NOMO-1 treated with dmso at 0.1 percent for 144 hours (cell line): Measurements from ENCODE around the gene TSPEAR.
"Not testable (repeated sequence)": the region's sequence is repeated elsewhere in the genome, so short reads cannot be mapped to it uniquely, and the experiment has no call there.

Source experiments
- DNase-seq: peaks from one replicate; lab custom pipeline; 2025; ENCODE audit not compliant: unreplicated experiment; lab: John Stamatoyannopoulos, UW

The TSPEAR gene

DNA sequence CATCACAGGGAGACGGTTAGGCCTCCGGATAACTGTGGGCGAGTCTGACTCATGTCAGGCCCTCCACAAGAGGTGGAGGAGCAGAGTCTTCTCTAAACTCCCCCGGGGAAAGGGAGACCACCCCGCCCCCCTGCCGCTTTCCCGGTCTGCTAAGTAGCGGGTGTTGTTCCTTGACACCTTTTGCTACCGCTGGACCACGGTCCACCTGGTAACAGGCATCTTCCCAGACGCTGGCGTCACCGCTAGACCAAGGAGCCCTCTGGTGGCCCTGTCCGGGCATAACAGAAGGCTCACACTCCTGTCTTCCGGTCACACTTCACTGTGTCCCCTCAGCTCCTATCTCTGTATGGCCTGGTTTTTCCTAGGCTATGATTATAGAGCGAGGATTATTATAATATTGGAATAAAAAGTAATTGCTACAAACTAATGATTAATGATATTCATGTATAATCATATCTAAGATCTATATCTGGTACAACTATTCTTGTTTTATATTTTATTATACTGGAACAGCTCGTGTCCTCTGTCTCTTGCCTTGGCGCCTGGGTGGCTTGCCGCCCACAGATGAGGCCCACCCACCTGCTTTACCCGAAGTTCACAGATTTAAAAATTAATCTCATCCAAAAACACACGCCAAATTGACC is 231.7 kb downstream of the TSPEAR start:
- not testable (repeated sequence) for DNase-seq

DNA sequence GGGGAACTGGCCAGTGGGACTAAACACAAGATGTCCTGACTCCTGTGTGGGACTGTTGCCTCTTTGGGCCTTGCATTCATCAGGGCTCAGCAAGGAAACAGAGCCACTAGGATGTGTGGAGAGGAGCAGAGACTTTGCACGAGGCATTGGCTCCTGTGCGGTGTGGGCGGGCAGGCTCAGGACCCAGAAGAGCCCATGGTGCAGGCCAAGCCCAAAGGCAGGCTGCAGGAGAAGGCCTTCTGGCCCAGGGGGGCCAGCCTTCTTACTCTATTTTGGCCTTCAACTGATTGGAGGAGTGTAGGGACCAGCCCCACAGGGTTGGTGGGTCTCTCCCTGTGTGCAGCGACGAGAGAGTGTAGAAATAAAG is 232.6 kb downstream of the TSPEAR start:
- DNase-seq, result no peak

DNA sequence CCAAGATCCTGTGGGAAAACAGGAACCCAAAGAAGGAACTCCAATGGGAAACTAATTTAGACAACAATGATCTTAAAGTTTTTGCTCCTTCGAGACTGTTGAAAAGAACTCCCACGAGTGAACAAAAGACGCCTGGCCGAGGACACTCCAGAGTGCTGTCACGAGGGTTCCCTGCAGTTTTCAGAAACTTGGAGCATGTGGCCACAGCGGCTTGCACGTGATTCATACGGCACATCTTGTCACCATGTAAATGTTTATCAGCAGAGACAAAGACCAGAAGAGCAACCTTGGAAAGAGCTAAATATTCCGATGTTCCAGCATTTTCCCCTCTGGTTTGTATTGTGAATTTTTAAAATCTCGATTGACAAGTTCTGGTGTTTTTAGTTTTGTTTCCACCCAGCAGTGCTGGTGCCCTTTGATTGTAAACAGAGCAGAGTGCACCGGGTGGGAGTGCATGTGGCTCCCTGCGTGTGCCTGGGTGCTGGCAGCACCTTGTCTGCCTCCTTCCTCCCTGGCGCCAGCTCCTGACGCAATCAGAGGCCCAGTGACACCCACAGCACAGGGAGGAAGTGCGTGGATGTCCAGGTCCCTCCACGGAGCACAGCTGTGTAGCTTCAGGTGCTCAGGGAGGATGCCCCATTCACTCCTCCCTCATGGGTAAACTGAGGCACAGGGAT is 233.1 kb downstream of the TSPEAR start:
- DNase-seq, result no peak

DNA sequence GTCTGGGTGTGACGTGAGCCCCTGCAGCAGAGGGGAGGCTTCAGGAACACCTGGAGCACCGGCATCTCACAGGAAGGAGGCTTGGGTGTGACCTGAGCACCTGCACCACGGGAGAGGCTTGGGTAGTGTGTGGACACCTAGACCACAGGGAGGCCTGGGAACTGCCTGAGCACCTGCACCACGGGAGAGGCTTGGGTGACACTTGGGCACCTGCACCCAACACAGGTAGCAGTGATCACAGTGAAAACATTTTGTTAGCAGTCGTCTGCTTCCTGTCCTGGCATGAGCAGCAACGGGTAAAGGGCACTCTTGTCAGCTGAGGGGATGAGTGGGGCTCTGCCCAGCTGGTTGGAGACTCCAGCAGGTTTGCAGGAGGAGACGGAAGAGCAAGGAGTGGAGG is 233.7 kb downstream of the TSPEAR start:
- DNase-seq, result no peak

DNA sequence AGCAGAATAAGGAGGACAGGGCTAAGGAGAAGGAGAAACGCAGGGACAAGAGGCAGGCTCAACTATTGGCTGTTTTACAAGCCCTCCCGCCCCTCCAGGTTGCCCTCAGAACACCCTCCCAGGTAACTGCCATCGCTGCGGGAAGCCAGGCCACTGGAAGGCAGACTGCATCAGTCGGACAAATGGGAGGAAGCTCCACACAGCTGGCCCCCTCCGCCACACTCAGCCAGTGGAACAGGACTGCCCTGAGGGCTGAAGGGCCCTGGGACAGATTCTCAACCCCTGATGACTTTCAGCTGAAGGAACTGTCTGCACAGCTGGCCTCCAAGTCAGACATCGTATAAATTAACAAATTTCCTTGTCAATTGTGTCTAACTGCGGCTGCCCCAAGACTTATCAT is 234.2 kb downstream of the TSPEAR start:
- no peak for DNase-seq

DNA sequence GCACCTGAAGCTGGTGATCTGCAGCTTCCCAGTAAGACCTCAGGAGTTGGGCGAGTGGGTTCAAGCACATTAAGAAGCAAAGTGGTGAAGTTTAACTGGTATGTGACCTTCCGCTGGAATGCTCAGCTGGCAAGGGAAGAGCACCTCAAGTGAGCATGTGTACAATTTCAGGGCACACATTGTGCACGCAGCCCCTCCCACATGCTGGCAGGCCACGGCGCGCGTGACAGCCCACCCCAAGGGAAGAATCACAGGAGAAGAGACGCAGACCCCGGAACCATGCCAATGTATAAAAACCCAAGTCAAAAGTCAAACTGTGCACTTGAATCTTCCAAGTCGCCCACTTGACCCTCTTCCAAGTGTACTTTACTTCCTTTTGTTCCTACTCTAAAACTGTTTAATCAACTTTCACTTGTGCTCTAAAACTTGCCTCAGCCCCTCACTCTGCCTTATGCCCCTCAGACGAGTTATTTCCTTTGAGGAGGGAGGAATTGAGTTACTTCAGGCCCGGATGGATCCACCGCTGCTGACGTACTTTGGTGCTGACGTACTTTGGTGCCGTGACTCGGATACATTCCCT is 236.0 kb downstream of the TSPEAR start:
- DNase-seq, result no peak

DNA sequence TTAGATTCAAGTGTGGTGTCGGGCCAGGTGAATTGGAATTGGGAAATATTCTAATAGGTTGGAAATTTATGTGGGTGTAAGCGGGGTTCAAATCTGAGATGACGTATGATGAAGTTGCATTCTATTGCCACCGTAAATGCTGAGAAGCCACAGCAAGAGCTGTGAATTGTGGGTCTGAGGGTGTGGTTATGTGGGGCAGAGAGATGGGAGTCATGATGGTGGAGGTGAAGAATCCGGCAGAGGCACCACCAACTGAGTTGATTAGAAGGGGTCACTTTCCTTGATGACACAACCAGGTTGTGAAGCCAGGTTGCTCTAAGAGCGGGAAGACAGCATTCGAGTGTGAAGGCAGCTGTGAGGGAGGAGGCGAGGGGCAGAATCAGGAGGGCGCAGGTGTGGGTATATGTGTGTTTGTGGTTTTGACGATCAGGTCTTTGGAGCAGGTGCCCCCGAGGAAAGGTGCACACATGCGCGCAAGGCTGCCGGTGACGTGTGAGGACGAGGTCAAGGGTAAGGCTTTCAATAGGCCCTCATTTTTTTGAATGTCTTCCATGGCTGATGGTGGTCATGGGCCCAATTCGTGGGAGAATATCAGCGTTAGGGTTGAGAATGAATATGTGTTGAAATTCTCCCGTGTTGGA is 237.3 kb downstream of the TSPEAR start:
- no peak for DNase-seq

DNA sequence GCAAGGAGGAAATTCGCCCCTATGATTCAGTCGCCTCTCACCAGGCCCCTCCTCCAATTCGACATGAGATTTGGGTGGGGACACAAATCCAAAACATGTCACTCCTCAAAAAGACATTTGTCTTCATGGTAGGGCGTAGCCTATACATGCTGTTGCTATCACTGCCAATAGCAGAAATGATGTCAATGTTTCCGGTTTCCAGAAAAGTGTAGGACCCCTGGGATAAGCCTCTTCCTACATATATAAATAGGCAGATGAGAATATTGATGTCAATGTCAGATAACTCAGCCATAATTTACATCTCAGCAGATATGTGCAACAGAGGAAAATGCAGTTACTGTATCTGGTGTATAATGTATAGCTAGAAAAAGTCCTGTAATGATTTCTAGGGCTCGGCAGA is 239.4 kb downstream of the TSPEAR start:
- no peak for DNase-seq

DNA sequence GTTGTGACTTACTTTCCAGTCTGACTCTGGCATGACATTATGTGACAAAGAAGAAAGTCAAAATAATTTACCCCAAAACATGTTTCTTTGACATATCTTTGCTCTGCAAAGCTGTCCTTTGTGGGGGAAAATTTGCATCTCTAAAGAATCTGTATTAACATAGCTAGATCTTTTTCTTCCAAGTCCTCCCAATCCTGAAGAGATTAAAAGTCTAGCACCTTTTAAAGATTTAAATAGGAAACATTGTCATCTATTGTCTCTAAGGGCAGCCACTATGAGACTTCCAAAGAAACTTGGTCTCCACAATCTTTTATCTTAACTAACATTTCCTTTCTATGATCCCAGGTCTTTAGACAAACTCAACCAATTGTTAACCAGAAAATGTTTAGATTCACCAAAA is 240.0 kb downstream of the TSPEAR start:
- DNase-seq, result no peak

DNA sequence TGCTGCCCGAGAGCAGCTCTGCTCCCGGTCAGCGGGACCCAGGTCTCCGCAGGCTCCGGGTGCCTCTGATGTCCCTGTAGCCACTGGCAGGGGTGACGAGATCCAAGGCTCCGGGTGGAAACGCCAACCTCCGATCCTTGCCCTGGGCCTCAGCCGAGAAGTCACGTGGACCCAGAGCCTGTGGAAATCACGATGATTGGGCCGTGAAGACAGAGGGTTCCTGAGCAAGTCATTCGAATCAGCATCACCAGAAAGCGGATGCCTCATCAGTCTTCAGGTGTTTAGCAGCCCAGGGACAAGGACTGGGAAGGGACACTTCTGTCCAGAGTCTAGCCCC is 243.5 kb downstream of the TSPEAR start:
- no peak for DNase-seq

DNA sequence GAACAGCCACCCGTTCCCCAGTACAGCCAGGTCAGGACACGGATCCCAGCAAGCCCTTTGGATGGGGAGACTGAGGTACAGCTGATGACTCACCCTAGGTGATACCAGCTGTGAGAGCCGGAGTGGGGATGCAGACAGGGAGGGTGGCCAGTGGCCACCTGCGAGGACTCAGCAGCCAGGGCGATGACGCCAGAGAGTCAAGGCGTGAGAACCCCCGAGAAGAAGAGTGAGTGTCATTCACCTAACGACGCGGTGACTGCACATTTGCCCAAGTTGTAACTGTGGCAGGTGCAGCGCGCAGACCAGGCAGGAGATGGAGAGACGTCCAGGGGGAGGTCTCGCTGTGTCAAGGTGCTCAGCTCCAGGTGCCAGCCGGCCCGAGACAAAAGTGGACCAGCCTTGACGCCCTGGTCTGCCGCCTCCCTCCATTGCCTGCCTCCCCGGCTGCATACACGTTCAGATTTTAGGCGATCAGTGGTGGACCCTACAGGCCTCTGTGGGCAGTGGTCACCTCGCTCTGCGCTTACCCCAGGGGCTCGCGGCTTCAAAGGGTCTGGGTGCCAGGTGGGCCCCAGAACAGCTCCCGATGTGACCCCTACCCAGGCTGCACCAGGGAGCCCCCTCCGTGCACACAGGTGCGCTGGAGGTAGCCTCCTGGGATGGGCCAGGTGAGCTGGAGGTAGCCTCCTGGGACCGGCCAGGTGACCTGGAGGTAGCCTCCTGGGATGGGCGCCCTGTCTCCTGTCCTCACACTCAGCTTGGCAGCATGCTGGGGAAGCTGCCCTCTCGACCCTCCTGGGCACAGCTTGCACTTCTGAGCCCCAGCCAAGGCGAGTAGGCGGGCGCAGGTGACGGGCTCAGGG is 244.1 kb downstream of the TSPEAR start:
- no peak for DNase-seq

DNA sequence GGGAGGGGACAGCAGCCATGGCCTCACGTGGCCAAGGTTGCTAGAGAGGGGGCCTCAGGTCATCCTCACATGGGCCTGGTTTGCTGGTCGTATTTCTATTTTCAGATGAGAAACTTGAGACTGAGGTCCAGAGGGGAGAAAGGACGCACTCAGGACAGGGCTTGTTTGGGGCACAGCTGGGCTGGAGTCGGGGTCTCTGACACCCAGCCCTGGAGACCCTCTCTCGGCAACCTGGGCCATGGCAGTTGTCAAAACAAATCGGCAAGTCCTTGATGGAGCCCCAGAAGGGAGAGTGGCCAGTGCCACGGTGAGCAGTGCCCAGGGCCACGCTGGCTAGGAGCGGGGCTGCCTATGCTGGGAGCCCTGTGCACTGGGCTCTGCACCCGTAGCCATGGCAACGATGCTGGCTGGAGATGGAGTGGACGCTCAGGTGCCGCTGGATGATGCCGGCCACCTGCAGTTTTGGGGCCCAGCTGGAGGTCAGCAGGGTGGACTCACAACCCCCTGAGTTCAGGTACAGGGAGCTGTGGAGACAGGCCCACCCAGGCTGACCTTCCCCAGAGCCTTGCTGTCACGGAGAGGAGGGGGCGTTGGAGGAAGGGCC is 244.9 kb downstream of the TSPEAR start:
- DNase-seq, result no peak

DNA sequence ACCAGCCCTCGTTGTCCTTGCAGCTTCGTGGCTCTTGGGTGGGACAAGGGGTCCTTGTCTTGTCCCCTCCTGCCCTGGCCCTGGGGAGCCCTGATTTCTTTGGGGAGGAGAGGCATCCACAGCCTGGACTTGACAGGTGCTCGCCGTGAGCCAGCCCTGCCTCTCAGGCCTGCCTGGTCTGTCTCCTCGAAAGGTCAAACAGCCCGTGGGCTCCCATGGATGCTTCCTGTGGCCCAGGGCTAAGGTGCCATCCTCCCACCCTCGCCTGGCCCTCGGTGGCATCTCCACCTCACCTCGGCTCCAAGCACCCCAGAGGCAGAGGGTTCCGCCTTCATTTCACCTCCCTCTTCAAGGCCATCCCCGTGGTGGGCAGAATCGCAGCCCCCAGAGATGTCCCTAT is 247.0 kb downstream of the TSPEAR start:
- no peak for DNase-seq

DNA sequence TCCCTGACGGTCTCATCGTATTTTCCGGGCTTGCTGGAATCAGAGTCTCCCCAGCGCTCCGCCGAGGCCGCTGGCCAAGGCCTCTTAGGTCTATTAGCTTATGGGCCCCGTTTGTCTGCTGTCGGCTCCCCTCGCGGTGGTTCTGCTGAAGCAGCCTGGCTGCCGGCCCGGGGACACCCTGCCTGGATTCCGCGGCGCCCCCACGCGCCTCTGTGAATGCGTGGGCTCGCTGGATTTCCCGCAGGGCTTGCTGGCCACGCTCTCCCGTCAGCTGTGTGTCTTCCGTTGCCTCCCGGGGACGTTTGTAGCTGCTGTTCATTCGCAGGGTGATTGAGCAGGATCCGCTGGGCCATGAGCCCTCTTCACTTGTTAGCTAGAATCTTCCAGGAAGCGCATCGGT is 247.6 kb downstream of the TSPEAR start:
- no peak for DNase-seq

DNA sequence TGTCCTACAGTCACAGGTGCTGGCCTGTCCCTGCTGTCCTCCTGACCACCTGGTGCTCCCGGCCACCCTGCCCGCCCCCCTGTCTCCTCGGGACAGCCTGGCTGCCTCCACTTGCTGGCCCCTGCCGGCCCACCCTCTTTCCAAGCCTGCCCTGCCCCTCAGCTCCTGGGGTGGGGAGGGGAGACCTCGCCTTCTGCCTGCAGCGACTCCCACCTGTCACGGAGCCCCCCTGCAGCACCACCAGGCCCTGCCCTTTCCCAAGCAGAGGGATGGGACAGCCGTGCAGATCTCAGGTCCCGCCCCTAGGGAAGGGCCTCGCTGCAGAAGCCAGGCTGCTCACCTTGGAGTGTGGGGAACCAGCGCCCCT is 248.6 kb downstream of the TSPEAR start:
- no peak for DNase-seq

DNA sequence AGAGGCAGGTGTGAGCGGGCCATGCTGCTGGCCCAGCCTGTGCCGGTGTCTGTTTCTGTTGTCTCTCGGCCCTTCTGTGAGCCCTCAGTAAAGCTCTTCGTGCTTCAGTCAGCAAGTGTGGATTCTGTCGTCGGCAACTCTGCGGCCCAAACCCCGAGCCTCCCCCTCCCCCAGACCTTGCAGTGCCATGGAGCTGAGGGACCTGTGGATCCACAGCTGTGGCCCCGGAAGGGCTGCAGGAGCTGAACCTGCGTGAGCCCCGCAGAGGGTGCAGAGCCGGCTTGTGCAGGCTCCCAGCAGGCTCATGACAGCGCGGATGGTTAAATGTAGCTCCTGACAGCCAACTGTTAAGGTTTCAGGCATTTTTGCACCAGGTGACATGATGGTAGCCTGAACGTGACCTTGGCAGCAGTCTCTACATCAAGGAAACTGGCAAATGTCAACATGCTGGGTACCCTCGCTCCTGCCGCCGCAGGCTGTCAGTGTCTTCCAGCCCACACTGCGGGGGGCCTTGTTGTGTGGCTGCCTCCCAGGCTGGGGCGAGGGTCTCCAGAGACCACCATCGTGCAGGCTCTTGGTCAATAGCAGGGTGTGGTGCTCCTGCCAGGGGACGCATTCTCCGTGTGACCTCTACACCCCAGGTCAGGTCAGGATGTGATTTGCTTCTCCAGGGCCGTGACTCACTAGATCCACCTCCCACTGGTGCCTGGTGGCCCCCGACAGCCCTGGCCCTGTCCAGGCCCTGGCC is 249.1 kb downstream of the TSPEAR start:
- no peak for DNase-seq

DNA sequence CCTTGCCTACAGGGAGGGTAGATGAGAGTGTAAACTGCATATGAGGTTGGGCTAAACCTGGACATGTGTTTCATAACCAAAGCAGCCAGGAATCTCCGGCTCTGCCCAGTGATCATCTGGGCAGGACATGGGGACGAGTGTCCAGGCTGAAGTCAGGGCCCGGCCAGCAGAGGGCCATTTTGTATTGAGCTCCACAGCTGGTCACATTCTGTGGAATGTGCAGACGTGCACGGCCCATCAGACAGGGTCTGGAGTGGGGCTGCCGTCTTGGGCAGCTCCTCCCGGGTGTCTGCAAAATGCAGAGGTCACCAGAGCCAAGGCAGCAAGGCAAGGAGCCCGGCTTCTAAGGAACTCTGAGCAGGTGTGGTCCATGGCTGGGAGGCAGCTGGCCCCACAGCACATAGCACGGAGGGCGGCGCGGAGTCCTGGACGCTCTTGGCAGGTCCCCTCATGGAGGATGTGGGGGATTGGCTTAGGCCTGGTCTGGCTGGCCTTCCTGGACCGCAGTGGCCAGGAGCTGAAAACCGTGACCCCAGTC is 249.8 kb downstream of the TSPEAR start:
- no peak for DNase-seq

DNA sequence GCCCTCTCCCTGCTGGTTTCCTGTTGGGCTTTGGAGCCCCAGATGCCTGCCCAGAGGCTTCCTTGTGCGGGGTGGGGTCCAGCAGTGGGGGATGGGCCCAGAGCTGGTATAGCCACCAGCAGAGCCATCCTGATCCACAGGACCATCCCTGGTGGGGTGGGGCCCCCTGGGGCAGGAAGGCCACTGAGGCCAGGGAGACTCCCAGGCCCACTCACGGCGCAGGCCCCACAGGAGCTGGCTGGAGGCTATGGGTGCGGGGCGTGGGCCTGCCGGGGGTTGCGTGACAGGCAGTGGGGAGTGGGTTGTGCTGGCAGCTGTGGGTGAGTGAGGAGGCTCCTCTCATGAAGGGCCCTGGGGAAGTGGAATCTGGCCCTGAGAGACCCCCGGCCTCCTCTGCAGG is 250.4 kb downstream of the TSPEAR start:
- DNase-seq, result no peak

DNA sequence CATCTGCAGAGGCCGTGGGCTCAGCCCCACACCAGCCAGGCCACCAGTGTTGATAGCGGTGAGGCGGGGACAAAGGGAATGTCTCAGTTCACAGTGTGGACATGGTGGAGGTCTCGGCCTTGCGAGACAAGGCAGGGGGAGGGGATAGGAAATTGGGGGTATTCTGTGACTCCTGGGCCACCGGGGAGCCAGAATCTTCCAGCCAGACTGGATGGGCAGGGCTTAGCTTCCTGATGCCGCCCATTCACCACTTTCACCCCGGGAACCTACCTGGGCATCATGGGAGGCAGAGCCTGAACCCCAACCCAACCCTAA is 251.0 kb downstream of the TSPEAR start:
- DNase-seq, result no peak

DNA sequence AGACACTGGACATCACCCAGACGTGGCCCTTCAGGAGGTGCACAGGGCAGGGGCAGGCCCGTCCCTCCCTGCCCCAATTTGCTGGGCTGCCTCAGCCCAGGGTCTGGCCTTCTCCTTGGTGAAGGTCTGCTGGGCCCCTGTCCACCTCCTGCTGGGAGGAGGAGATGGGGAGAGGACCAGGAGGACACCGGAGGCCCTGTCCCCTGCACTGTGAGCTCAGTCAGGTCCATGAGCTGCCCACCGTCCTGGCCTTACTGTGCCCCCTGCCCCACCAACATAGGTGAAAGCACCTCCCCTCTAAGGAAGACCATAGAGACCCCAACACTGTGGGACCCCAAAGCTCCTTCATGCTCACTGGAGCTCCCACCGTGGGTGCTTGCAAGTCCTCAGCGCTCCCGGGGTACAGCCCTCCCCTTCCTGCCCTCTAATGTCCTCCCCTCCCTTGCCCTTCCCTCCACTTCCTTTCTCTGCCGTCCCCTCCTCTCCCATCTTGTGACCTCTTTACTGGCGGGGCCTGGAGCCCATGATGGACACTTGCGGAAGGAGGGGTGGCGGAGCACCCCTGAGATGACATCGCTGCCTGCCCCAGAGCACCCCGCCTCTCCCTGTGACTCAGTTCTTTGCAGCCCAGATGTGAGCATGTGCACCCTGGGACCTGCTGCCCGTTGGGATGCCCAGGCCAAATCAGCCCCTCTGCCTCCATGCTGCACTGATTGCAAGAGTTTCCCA is 251.5 kb downstream of the TSPEAR start:
- no peak for DNase-seq
